ENCODE results near the gene NRCAM.

DNA sequence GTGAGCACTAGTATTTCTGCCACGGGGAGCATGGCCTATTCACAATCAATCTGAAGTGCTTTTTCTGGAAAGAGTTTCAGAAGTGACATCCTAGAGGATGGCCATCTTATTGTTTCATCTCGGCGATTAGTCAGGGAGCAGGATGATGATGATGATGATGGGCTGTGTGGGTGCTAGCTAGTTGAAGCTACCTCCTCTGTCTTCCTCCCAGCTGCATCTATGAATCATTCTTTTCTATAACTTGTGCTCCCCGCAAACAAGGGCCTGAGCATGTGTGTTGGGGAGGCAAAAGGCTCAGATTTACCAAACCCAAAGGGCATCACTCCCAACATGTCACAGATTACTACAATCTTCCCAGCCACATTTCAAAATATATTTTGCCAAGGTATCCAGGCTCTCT, 207.4 kb downstream of the NRCAM start:
- TF ChIP-seq, protein P1, sequence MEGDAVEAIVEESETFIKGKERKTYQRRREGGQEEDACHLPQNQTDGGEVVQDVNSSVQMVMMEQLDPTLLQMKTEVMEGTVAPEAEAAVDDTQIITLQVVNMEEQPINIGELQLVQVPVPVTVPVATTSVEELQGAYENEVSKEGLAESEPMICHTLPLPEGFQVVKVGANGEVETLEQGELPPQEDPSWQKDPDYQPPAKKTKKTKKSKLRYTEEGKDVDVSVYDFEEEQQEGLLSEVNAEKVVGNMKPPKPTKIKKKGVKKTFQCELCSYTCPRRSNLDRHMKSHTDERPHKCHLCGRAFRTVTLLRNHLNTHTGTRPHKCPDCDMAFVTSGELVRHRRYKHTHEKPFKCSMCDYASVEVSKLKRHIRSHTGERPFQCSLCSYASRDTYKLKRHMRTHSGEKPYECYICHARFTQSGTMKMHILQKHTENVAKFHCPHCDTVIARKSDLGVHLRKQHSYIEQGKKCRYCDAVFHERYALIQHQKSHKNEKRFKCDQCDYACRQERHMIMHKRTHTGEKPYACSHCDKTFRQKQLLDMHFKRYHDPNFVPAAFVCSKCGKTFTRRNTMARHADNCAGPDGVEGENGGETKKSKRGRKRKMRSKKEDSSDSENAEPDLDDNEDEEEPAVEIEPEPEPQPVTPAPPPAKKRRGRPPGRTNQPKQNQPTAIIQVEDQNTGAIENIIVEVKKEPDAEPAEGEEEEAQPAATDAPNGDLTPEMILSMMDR (IDR thresholded peaks at IDR 0.05; ENCODE audit: low read depth, low read length): no peak
- no peak for TF ChIP-seq EZH2phosphoT487 (IDR thresholded peaks at IDR 0.05; ENCODE audit: low read depth)

Measured in OCI-LY3 (cell line).